ENCODE measurements around the gene POU3F3. TPM values are rescaled to one million over a fixed set of nuclear protein-coding genes. Genes with fewer than 3 reads are reported as not detected.

POU3F3 gene
- polyA plus RNA-seq, 1 donor (not counting 4 experiments of a cell fraction or from before 2014, with no cell fraction given): not detected

DNA sequence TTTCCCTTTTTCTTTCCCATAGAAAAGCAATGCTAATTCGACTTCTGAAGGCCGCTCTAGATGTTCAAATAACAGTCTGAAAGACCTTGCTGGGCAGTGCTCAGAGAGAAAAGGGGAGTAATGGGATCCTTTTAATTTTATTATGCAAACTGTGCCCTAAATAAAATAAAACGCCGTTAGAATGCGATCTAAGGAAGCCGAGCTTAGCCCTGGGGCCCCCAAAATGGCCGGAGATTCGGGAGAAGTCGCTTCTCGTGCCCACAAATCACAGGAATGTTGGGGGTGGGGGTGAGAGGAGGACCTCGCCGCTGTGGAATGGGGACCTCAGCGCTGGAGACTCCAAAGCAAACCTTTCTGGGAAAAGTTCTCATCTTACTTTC, 8.4 kb upstream of the POU3F3 start:
- H3K4me1 ChIP-seq (ENCODE audit: control insufficient read depth, extremely low read depth, insufficient read depth, low read length): no peaks in the 10 kb centered on the region
- dilution Hi-C loops (cut with MboI; ENCODE audit: extremely low pct_ligation_motif_present, low sequenced_read_pairs): no loop called here
- TF ChIP-seq CTCF (optimal IDR thresholded peaks at IDR 0.05 in 1 of 3, IDR thresholded peaks at IDR 0.05 in 1 of 3, conservative IDR thresholded peaks at IDR 0.05 in 1 of 3; ENCODE audit: extremely low read depth in 1 of 3, insufficient read depth in 2 of 3, low read length in 3 of 3) (no peak), EZH2 (IDR thresholded peaks at IDR 0.05; ENCODE audit: low read length) (peak; percentile 26)
- H2AFZ ChIP-seq (ENCODE audit: control insufficient read depth, low read length): no peak overlapping the region
- H3K36me3 ChIP-seq (ENCODE audit: control insufficient read depth in 2 of 2, extremely low read depth in 1 of 2, insufficient read depth in 2 of 2, low read length in 2 of 2): no peaks in the 10 kb centered on the region
- H3K79me2 ChIP-seq (ENCODE audit: control insufficient read depth, insufficient read depth, low read length): no peaks in the 10 kb centered on the region
- FAIRE-seq (no peak), DNase-seq (ENCODE audit: low read depth, low spot score) (no peak)
- no peak overlapping the region for H3K27ac ChIP-seq (ENCODE audit: control insufficient read depth, insufficient read depth, low read length)
- no peak overlapping the region for H3K4me2 ChIP-seq (ENCODE audit: control insufficient read depth, extremely low read depth, insufficient read depth, low read depth, low read length)
- H3K27me3 ChIP-seq (ENCODE audit: control insufficient read depth, extremely low read depth, insufficient read depth, low read length): peaks cover 77% of the 10 kb centered on the region
- no peaks in the 10 kb centered on the region for H4K20me1 ChIP-seq (ENCODE audit: control insufficient read depth, extremely low read depth, insufficient read depth, low read length)
- H3K9me1 ChIP-seq (ENCODE audit: control insufficient read depth, extremely low read depth, insufficient read depth, low read length): no peaks in the 10 kb centered on the region
- H3K9ac ChIP-seq (ENCODE audit: control insufficient read depth, extremely low read depth, insufficient read depth, low read length): no peak overlapping the region
- H3K4me3 ChIP-seq (ENCODE audit: control insufficient read depth in 2 of 3, extremely low read depth in 1 of 3, insufficient read depth in 2 of 3, low read depth in 1 of 3, low read length in 3 of 3): no peak overlapping the region
- H3K9me3 ChIP-seq (ENCODE audit: control insufficient read depth, low read depth, low read length): no peaks in the 10 kb centered on the region

DNA sequence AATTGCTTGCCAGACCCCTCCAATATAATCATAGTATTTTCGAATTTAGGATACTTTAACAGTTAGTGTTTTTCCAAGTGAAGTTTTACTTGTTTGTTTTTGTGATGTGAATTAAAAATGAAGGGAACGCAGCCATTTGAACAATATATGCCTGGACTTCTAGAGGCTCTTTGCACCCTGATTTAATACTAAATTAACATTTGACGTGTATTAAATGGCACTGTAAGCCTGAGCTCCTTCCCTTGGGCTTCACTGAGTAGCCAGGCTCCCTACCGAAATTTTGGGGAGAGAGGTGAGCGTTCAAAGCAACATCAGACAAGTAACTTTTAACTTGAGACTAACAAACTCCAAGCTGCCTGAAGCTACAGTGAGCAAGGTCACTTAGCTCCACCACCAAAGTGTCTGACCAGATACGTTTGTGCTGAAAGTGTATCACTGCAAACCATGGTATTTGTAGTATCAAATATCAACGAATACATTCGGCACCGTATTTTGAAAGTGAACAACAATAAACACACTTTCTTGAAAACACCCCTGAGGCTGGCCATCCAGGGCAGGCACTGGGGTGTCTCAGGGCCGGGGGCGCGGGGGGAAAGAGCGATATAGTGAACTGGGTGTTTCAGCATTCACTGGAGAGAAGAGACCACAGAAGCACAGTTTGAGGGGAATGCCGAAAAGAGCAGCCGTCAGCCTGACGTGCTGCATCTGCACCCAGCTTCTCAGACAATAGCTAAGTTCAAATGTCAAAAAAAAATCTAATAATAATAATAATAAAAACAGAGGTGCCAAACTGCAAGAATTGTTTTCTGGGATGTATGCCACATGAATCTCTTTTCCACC, 7.7 kb upstream of the POU3F3 start:
- FAIRE-seq: no peak
- Histone ChIP-seq H3K4me2 (ENCODE audit: control insufficient read depth, extremely low read depth, insufficient read depth, low read depth, low read length) (no peak overlapping the region), H3K4me3 (ENCODE audit: control insufficient read depth in 2 of 3, extremely low read depth in 1 of 3, insufficient read depth in 2 of 3, low read depth in 1 of 3, low read length in 3 of 3) (no peak overlapping the region), H3K9ac (ENCODE audit: control insufficient read depth, extremely low read depth, insufficient read depth, low read length) (no peak overlapping the region), H3K36me3 (ENCODE audit: control insufficient read depth in 2 of 2, extremely low read depth in 1 of 2, insufficient read depth in 2 of 2, low read length in 2 of 2) (no peaks in the 10 kb centered on the region), H3K9me1 (ENCODE audit: control insufficient read depth, extremely low read depth, insufficient read depth, low read length) (no peaks in the 10 kb centered on the region), H4K20me1 (ENCODE audit: control insufficient read depth, extremely low read depth, insufficient read depth, low read length) (no peaks in the 10 kb centered on the region), H3K79me2 (ENCODE audit: control insufficient read depth, insufficient read depth, low read length) (no peaks in the 10 kb centered on the region), H3K4me1 (ENCODE audit: control insufficient read depth, extremely low read depth, insufficient read depth, low read length) (no peaks in the 10 kb centered on the region), H3K27ac (ENCODE audit: control insufficient read depth, insufficient read depth, low read length) (no peak overlapping the region), H3K27me3 (ENCODE audit: control insufficient read depth, extremely low read depth, insufficient read depth, low read length) (peaks cover 83% of the 10 kb centered on the region), H2AFZ (ENCODE audit: control insufficient read depth, low read length) (no peak overlapping the region), H3K9me3 (ENCODE audit: control insufficient read depth, low read depth, low read length) (no peaks in the 10 kb centered on the region)
- TF ChIP-seq CTCF (optimal IDR thresholded peaks at IDR 0.05 in 1 of 3, IDR thresholded peaks at IDR 0.05 in 1 of 3, conservative IDR thresholded peaks at IDR 0.05 in 1 of 3; ENCODE audit: extremely low read depth in 1 of 3, insufficient read depth in 2 of 3, low read length in 3 of 3) (no peak), EZH2 (IDR thresholded peaks at IDR 0.05; ENCODE audit: low read length) (no peak)
- DNase-seq (ENCODE audit: low read depth, low spot score): no peak
- dilution Hi-C loops (cut with MboI; ENCODE audit: extremely low pct_ligation_motif_present, low sequenced_read_pairs): no loop called here

All from keratinocyte (primary cell).